GM19324 (cell line): ENCODE data around the gene ZNF524.

ENCODE experiments used
- ATAC-seq: cut with Tn5 transposase; IDR thresholded peaks from one replicate; pipeline ENCODE4 v1.9.1; 2021; ENCODE audit warnings: mild to moderate bottlenecking, moderate library complexity; ENCODE audit not compliant: unreplicated experiment, low FRiP score

ZNF524 gene

GRCh38 chr19:55652311-55653128 lies 52.4 kb downstream of the ZNF524 start:
- ATAC-seq: no peak
